Ovary (tissue), 3 donors: Measurements from ENCODE around the gene PSMA6.

Source experiments
- CTCF ChIP-seq, 3 donors: fragments of 450-650 bp in 2 of 3; fragments of 200-600 bp in 1 of 3; IDR thresholded peaks; one replicate each; pipeline versions ENCODE4 v1.5.1 to v1.8.0; 2016 to 2022; ENCODE audit warnings: antibody characterized with exemption in 3 of 3, mild to moderate bottlenecking in 1 of 3
- POLR2A ChIP-seq: fragments of 450-650 bp; IDR thresholded peaks from one replicate; pipeline ENCODE4 v1.6.1; 2017; ENCODE audit warnings: antibody characterized with exemption, mild to moderate bottlenecking, moderate library complexity
- donor health status: DM: no; HTN: no; CAD: no.

GRCh38 chr14:35287431-35288013 is 4.7 kb upstream of the PSMA6 start:
- no peak for TF ChIP-seq POLR2A
- TF ChIP-seq CTCF (IDR thresholded peaks at IDR 0.05), result no peak
